Fibroblast of skin of abdomen (primary cell): ENCODE measurements around the gene EPHX1.
"Not testable (repeated sequence)": the region's sequence is repeated elsewhere in the genome, so short reads cannot be mapped to it uniquely, and the experiment has no call there.

Experiments used
- DNase-seq: peaks from one replicate; pipeline ENCODE4 v3.0.0-alpha.2; 2013

The EPHX1 gene

GRCh38 chr1:225777583-225778336 lies 32.2 kb upstream of the EPHX1 start, which contains the start of gene SRP9:
SRP9 (plus strand) TSS chr1:225777826; CDS start chr1:225777941, 115 bp downstream.
- peak; percentile 98 for DNase-seq

GRCh38 chr1:225778337-225778669 lies 31.6 kb upstream of the EPHX1 start:
- no peak for DNase-seq

- not testable (repeated sequence) for DNase-seq
Observed at GRCh38 chr1:225779165-225779564, 30.8 kb upstream of the EPHX1 start.

DNA sequence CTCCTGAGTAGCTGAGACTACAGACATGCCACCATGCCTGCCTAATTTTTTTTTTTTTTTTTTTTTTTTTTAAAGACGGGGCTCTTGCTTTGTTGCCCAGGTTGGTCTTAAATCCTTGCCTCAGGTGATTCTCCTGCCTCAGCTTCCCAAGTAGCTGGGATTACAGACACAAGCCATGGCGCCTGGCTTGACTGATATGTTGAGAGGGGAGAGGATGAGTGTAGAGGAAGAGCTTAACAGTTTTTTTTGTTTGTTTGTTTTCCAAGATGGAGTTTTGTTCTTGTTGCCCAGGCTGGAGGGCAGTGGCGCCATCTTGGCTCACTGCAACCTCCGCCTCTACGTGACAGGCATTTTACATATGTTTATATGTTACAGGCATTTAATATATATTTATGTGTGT lies 29.8 kb upstream of the EPHX1 start:
- DNase-seq: no peak

- no peak for DNase-seq
Observed at GRCh38 chr1:225780630-225781029, 29.3 kb upstream of the EPHX1 start.

GRCh38 chr1:225789142-225789541 lies 20.8 kb upstream of the EPHX1 start:
- not testable (repeated sequence) for DNase-seq

DNA sequence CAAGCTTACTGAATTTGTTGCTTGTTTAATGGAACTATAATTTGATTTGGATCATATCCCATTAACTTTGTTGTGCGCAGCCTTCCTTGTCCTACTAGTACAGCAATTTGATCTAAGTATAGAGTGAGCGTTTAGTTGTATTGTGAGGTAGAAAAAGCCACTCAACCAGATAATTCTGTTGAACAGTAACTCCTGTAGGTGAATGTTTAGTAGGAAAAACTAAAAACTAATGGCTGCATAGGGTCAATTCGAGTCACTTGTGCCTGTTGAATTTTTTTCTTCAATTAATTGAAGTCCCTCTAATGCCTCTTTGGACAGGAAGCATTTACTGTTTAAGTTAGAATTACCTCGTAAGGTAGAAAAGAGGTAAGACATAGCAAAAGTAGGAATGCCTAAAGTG lies 15.0 kb upstream of the EPHX1 start:
- DNase-seq: no peak

GRCh38 chr1:225796097-225796496 lies 13.8 kb upstream of the EPHX1 start:
- not testable (repeated sequence) for DNase-seq

- not testable (repeated sequence) for DNase-seq
Observed at GRCh38 chr1:225801146-225801545, 8.8 kb upstream of the EPHX1 start.

DNA sequence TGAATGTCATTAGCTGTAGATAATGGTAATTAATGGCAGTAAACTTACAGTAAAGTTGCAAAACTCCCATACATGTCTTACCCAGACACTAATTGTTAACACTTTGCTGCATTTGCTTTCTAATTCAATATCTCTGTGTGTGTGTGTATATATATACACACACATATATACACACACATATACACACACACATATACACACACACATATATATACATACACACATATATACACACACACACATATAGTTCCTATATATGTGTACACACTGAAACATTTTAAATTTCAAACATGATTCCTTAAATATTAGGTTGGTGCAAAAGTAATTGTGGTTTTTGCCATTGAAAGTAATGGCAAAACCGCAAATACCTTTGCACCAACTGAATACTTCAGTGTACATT lies 3.7 kb upstream of the EPHX1 start:
- no peak for DNase-seq

DNA sequence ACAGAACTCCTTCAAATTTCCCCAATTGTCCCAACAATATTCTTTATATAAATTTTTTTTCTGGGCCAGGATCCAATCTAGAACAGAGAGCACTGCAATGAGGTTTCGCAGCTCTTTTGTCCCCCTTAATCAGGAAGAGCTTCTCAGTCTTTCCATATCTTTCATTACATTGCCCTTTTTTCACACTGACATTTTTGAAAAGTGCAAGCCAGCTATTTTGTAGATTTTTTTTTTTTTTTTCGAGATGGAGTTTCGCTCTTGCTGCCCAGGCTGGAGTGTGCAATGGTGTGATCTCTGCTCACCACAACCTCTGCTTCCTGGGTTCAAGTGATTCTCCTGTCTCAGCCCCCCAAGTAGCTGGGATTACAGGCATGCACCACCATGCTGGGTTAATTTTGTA lies 3.2 kb upstream of the EPHX1 start:
- DNase-seq: not testable (repeated sequence)

DNA sequence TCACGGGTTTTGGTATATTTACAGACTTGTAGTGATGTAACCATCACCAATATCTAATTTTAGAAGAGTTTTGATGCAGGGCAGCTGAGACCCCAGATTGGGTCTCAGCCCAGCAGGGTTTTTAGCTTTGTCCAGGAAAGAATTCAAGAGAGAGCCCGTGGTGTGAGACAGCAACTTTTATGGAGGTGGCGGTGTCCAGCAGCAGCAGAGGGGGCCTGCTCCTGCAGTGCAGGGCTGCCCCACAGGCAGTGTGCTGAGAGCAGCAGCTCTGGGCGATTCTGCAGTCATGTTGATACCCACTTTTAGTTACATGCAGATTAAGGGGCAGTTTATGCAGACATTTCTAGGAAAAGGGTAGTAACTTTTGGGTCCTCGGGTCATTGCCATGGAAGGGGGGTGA lies 1.8 kb upstream of the EPHX1 start:
- no peak for DNase-seq

DNA sequence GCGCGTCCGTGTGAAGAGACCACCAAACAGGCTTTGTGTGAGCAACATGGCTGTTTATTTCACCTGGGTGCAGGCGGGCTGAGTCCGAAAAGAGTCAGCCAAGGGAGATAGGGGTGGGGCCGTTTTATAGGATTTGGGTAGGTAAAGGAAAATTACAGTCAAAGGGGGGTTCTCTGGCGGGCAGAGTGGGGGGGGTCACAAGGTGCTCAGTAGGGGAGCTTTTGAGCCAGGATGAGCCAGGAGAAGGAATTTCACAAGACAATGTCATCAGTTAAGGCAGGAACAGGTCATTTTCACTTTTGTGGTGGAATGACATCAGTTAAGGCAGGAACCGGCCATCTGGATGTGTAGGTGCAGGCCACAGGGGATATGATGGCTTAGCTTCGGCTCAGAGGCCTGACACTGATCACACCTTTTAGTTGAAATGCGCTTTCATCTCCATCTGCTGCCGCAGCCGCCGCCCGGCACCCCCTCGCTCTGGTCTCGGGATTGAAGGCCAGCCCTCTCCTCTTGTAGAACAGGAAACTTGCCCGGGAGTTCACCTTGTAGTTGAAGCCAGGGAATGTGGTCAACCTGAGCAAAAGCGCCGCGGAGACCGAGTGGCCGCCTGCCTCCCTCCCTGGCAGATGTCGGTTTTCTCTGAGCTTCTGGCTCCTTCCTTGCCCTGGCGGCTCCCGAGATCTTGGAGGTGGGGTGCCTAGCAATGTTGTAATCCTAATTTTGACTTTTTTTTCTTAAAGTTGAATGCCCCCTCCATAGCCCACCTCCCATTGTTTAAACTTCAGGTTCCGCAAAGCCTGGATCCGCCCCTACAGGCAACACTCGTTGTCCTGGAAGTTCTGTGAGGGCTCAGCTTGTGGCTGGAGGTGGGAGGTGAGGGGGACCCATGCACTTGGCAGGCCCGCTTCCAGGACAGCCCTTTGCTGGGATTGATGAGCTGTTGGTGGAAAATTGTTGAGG lies 935 bp downstream of the EPHX1 start:
- DNase-seq: not testable (repeated sequence)

- DNase-seq: no peak
Observed at GRCh38 chr1:225811622-225812487, 1.9 kb downstream of the EPHX1 start.

GRCh38 chr1:225812488-225813213 lies 2.7 kb downstream of the EPHX1 start:
- peak; percentile 3 for DNase-seq

DNA sequence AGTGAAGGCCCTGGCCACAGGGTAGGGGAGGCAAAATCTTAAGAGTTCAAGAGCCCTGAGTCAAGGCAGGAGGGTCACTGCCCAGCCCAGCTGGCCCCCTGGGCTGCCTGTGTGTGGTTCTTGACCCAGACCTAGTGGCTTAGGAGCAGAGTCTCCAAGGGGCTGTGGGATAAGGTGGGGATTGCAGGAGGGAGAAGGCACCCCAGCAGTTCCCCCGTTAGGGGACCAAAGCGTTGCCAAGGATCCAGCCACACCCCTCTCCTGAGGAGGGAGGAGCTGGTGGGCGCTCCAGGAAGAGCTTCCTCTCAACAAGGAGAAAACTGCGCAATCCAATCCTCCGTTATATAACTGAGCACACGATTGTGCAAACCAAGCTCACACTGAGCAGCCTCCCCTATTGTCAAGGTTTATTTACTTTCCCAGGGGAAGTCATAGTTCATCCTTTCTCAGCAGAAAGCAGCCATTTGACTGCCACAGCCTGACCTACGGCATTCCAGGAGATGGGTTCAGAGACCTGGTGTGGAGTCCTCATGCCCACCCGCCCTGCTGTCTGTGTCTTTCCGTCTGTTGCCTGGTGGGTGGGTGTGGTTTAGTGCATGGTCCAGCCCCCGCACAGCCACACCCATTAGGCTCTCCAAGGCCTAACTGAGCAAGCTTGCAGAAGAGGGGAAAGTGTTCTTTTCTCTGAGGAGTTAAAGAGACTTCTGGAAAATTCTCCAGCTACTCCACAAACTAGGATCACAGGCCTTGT lies 3.5 kb downstream of the EPHX1 start:
- peak; percentile 17 for DNase-seq

- no peak for DNase-seq
Observed at GRCh38 chr1:225814381-225814780, 4.5 kb downstream of the EPHX1 start.

- not testable (repeated sequence) for DNase-seq
Observed at GRCh38 chr1:225815090-225815489, 5.2 kb downstream of the EPHX1 start.

- no peak for DNase-seq
Observed at GRCh38 chr1:225815526-225816178, 5.7 kb downstream of the EPHX1 start.
